Subcutaneous adipose tissue (tissue), 4 donors: ENCODE data around the gene THEMIS2. TPM values are rescaled to one million over a fixed set of nuclear protein-coding genes. Genes with fewer than 3 reads are reported as not detected.

ENCODE experiments used
- total RNA-seq, 4 donors: library from RNA; depleted of rRNA; stranded (reverse); fragments of >200 nt; gene quantifications; one replicate each; pipeline ENCODE4 v1.1.0, GENCODE V29; 2016
- TF ChIP-seq, protein P1 (sequence below): fragments of 450-650 bp; IDR thresholded peaks from one replicate; pipeline ENCODE4 v1.5.1; 2016; ENCODE audit warnings: low read depth, mild to moderate bottlenecking, control low read depth, antibody characterized with exemption, moderate library complexity

The THEMIS2 gene
- total RNA-seq, 4 donors from 2014 or later = 35.2 to 122 (median 43.0) TPM

DNA sequence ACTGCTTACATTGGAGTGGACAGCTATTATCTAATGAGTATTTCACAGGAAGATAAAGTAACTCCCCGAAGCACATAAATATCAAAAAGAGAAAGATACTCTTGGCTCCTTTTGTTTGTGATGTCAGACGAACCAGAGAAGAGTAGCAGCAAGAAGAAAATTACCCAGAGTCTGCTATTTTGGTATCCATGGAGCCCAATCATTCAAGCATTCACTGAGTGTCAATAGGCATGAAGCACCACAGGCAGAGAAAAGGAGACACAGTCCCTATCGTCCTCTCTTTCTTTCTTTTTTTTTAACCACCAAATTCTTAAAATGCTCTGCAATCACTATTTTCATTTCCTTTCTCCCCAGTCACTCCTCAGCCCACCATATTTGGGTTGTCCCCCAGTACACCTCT, 22.2 kb downstream of the THEMIS2 start:
- TF ChIP-seq, protein P1, sequence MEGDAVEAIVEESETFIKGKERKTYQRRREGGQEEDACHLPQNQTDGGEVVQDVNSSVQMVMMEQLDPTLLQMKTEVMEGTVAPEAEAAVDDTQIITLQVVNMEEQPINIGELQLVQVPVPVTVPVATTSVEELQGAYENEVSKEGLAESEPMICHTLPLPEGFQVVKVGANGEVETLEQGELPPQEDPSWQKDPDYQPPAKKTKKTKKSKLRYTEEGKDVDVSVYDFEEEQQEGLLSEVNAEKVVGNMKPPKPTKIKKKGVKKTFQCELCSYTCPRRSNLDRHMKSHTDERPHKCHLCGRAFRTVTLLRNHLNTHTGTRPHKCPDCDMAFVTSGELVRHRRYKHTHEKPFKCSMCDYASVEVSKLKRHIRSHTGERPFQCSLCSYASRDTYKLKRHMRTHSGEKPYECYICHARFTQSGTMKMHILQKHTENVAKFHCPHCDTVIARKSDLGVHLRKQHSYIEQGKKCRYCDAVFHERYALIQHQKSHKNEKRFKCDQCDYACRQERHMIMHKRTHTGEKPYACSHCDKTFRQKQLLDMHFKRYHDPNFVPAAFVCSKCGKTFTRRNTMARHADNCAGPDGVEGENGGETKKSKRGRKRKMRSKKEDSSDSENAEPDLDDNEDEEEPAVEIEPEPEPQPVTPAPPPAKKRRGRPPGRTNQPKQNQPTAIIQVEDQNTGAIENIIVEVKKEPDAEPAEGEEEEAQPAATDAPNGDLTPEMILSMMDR = no peak

DNA sequence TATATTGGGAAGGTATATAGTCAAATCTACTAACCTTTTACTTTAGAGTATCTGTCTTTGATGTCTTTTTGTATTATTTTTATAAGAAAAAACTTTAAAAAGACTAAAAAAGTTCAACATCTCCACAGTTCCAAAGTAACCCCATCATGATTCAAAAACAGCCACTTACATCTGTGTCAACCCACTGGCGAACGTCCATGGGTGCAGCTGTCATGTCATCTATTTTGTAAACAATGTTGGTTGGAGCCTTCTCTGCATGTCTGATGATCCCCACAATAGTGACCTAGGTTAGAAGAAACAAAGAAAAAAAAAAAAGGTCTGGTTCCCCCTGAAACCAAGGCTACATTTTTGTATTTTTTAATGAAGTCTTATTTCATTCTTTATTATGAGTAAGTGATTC, 34.4 kb downstream of the THEMIS2 start:
- TF ChIP-seq, protein P1 = no peak

DNA sequence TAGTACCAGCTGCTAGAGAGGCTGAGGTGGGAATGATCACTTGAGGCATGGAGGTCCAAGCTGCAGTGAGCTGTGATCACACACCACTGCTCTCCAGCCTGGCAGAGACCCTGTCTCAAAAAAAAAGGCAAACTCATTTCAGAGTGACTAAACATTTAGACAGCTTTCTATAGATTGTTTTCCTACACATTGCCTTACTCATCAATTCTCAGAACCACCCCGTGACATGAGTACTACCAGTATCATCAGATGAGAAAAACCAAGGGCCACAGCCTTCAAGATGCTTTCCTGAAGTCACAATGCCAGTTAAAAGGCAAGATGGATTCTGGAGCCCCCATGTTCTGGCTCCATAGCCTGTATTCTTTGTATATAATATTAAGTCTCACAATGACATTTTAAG, 40.1 kb downstream of the THEMIS2 start:
- TF ChIP-seq, protein P1 = no peak

DNA sequence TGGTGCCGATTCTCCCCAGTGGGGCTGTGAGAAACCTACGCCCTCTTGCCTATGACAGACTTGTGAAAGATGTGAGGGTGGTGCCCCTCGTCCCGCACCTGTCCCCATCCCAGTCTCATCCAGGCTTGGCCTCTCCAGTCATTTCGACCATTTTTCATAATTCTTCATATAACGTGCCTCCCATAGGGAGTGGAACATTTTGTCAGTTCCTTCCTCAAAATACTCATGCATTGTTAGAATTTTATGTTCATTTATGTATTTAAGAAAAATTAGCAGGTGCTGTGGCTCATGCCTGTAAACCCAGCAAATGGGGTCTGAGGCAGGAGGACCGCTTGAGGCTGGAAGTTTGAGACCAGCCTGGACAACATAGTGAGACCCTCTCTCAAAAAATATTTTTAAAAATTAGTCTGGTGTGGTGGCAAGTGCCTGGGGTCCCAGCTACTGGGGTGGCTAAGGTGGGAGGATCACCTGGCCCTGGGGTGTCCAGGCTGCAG, 42.8 kb downstream of the THEMIS2 start:
- TF ChIP-seq, protein P1 = no peak

DNA sequence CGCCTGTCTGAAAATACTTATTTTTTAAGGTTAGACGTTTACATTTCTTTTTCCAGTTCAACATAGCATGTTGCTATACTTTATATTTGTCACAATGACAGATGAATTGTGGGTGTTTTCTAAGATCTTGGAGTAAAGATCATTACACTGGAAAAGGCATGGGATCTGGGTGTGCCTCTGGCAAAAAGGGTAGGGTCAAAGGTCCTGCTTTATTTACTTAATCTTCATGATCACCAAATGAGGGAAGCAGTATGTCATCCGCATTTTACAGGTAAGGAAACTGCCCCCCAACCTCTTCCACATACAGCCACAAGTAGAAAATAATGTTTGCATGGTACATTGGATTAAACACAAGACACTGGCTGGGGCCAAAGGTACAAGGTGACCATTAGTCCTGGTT, 49.9 kb downstream of the THEMIS2 start:
- TF ChIP-seq, protein P1 = no peak

DNA sequence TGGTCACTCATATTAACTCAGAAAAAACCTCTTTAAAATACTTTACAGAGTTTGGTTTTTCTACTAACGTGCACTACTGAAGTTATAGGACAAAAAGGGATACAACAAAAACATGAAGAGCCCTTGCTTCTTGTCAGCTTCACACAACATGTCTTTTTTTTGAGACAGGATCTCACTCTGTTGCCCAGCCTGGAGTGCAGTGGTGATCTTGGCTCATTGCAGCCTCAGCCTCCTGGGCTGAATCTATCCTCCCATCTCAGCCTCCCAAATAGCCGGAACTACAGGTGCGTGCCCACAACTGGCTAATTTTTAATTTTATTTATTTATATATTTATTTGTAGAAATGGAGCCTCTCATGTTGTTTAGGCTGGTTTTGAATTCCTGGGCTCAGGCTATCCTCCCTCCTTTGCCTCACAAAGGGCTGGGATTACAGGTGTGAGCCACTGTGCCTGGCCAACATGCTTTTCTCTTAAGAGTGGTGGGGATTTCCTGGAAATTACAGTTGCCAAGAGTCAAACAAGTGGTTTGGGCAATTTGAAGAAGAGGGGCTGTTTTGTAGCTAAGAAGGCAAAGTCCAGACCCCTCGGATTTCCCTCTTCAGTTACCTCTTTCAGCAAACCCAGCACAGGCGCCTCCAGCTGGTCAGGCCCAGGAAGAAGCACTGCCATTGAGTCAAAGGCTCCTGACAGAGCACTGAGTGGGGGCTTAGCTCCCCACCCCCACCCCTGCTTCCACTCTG, 56.0 kb downstream of the THEMIS2 start:
- TF ChIP-seq, protein P1 = no peak

DNA sequence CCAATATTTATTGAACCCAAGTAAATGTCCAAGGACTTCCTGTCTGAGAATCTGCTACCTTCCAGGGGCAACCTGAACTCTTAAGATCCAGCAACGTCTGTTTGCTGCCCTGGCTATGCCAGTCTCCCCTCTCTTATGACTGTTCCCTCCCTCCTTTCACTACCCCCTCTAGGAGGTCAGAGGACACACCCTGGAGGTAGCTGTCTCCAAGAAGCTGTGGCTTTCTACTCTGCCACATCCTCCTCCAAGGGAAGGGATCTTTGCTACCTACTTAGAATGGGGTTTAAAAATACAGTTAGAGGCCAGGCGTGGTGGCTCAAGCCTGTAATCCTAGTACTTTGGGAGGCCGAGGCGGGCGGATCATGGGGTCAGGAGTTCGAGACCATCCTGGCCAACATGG, 58.8 kb downstream of the THEMIS2 start:
- TF ChIP-seq, protein P1 = no peak
